ENCODE measurements around the gene TIMM17A. TPM values are rescaled to one million over a fixed set of nuclear protein-coding genes. Genes with fewer than 3 reads are reported as not detected.

TIMM17A gene
- polyA plus RNA-seq, result 252 and 365 TPM in 2 replicates

GRCh38 chr1:201955009-201955728 is at the start of gene TIMM17A:
Gene TIMM17A (plus strand): TSS chr1:201955503. CDS start chr1:201955527, 24 bp downstream.

GRCh38 chr1:201946224-201946908 is 8.9 kb upstream of the TIMM17A start, which contains the start of gene LMOD1:
Gene LMOD1 (minus strand): TSS chr1:201946548. CDS start chr1:201946340, 208 bp downstream.

DNA sequence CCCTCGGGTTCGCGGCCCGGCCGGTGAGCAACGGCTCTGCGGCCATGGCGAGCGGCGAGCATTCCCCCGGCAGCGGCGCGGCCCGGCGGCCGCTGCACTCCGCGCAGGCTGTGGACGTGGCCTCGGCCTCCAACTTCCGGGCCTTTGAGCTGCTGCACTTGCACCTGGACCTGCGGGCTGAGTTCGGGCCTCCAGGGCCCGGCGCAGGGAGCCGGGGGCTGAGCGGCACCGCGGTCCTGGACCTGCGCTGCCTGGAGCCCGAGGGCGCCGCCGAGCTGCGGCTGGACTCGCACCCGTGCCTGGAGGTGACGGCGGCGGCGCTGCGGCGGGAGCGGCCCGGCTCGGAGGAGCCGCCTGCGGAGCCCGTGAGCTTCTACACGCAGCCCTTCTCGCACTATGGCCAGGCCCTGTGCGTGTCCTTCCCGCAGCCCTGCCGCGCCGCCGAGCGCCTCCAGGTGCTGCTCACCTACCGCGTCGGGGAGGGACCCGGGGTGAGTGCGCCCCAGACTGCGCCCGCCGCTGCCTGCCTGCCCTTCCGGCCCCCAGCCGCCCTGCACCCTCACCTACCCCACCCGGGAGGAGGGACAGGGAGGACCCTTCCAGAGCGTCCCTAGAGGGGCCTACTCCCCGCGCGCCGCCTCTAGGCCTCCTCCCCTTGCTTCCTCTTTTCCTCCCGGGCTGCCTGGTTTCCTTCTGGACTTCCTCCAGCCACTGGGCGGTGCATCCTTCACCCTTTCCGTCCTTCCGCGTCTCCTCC is 27.5 kb downstream of the TIMM17A start, which contains the start of gene RNPEP:
Gene RNPEP, plus strand, starts transcription at position 26 of the 757 bp plus-strand sequence. Its CDS starts 19 bp downstream, at position 45.

GRCh38 chr1:202010180-202011015 is 55.1 kb downstream of the TIMM17A start, which contains the start of gene ELF3:
Gene ELF3 (plus strand): TSS chr1:202010587. CDS start chr1:202011137, 550 bp downstream.

Other genes with a start within 250 kb of the TIMM17A start
- 35.8 and 42.9 TPM in 2 replicates for gene IPO9, start 126.3 kb upstream of the TIMM17A start, polyA plus RNA-seq
- gene SHISA4, start 66.6 kb upstream of the TIMM17A start, polyA plus RNA-seq, result 0.59 and 2.1 TPM in 2 replicates
- gene LMOD1, start 9.0 kb upstream of the TIMM17A start, polyA plus RNA-seq, result 0.34 and 1.6 TPM in 2 replicates
- 1.8 and 4.9 TPM in 2 replicates for gene RNPEP, start 27.1 kb downstream of the TIMM17A start, polyA plus RNA-seq
- gene ELF3, start 55.1 kb downstream of the TIMM17A start, polyA plus RNA-seq, result 0.59 TPM in 1 of 2 replicates, not detected in the other
- 25.0 and 33.3 TPM in 2 replicates for gene GPR37L1, start 167.4 kb downstream of the TIMM17A start, polyA plus RNA-seq
- gene ARL8A, start 189.2 kb downstream of the TIMM17A start, polyA plus RNA-seq, result 9.2 and 9.3 TPM in 2 replicates
- gene PTPN7, start 205.1 kb downstream of the TIMM17A start, polyA plus RNA-seq, result not detected in 2 replicates
- 4.0 and 5.7 TPM in 2 replicates for gene LGR6, start 238.3 kb downstream of the TIMM17A start, polyA plus RNA-seq

All from Purkinje cell (primary cell).